Stimulated activated CD8-positive, alpha-beta memory T cell treated with anti-CD3 and anti-CD28 coated beads, Interleukin-4, amount 100 ng/mL, for 1 hour (primary cell): ENCODE data around the gene STARD3NL.

Experiments used
- DNase-seq, 2 donors: peaks; one replicate each; pipeline ENCODE4 v3.0.0-alpha.2; 2020; ENCODE audit warnings: low read depth in 2 of 2, low spot score in 1 of 2

STARD3NL gene

DNA sequence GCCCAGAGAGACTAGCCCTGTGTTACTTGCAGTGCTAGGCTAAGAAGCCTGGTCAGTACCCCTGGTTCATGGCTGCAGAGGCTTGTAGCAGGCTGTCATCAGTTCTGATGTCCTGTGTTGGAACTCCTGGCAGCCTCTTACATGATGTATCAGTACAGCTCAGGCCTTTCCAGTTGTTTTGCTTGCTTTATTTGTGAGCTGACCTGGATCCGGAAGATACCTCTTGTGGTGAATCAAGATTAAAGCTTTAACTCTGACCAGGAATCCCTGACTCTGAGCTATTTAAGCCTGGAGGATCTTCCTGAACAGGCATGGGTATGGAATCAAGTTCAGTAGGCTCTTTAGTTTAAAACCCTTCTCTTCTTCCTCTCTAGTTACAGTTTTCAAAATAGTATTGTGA, 4.4 kb downstream of the STARD3NL start:
- DNase-seq = no peak

DNA sequence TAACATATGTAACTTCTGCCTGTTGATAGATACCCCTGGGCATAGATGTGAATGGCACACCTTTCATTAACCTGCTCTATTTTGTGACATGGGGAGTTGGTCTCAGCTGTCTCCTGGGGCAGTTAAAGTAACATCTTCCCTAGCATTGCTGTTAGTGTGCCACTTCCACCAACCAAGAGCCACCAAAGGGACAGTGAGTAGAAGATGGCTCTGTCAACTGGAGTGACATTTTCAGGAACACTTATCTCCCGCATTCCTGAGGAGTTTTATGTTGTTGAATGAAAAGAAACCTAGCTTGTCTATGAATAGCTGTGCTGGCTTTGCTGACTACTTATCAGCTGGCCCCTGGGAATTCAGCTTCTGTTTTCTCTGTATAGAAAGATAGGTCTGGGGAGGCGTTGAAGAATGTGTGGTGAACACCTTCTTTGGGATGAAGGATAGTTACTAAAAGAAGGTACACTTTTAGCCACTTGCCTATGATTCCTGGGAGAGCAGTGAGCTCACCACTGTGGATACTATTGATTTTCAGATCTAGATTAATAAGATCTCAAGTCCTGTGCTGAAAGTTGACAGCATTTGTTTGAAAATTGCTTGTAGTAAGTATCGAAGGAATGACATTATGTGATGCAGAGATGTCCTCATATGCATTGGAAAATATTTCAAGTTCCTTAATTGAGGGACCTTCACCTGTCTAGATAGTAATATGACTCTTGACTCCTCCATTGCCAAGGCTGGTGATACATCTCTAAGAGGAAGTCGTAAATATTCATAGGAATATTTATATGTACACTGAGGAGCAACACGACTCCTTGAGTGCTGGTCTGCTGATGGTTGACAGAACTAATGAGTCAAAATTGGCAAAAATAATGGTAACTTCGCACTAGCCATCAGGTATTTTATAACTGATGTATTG, 7.6 kb downstream of the STARD3NL start:
- no peak for DNase-seq

DNA sequence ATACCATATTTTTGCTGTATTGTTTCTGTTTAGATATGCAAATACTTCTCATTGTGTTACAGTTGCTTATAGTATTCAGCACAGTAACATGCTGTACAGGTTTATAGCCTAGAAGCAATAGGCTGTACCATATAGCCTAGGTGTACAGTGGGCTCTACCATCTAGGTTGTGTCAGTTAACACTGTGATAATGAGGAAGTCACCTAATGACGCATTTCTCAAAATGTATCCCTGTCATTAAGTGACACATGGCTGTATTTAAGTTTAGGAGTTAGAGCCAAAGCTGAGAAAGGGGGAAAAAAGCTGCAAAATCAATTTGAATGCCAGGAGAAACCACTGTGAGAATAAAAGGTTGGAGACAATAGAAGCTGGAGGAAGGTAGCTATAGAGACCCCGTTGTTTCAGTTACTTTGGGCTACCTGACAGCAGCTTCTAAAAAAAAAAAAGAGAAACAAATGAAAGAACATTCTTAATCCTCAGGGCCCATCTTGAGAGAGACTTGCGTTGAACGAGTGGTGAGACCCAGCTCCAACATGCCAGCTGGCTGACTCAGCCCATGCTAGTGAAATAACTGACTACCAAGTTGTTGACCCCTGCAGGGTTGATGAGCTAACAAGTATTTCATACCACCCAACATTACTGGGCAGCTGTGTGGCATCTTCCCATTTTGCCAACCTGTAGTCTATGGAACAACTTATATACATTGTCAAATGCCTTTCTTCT, 8.7 kb downstream of the STARD3NL start:
- no peak for DNase-seq

DNA sequence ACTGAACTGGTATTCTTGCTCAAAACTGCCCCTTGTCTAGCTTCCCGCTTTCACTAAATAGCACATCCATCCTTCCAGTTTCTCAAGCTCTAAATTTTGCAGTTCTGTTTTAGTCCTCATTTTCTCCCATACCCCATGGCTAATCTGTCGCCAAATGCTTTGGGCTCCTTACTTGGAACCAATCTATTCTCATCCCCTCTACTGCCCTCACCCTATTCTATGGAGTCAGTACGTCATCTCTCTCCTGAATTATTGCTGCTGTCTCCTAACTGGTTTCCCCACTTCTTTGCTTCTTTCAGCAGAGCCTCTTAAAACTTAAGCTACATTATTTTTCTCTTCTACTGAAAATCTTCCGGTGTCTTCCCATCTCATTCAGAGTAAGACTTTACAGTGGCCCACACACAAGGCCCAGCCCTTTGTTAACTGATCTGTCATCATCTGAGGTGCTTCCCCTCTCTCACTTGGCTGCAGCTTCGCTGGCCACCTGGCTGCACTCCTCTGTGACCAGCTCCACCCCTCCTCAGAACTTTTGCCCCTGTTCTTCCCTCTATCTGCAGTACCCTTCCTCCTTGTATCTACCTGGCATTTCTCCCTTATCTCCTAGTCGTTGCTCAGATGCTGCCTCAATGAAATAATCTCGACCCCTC, 9.9 kb downstream of the STARD3NL start:
- no peak for DNase-seq

DNA sequence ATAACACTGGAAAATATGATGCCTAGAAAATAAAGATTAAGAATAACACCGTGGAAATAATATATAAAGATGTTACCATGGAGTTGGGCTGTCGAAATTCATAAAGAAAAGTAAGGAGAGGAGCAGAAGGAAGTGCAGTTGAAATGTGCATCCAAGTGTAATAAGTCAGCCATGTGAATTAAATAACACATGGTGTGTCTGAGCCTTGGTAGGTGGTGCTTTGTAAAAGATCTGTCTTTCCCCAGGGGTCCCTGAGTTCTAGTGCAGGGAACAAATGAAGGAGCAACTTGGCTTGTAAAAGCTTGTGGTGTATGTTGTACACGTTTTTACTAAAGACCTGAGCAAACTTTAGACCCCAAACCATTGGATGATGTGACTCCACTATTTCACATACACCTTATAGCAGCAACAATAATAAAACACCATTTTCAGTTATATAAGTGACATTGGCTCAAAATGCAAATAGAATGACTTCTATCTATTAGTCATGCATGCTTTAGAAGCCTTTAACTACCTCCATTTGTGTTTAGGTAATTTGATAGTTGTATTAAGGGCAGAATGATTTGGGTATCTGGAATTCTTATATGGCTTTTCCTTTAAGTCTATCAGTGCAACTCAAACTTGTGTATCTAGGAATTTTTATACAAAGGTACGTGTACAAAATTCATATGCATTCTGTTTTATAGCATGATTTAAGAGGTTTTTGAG, 11.3 kb downstream of the STARD3NL start:
- DNase-seq = no peak

DNA sequence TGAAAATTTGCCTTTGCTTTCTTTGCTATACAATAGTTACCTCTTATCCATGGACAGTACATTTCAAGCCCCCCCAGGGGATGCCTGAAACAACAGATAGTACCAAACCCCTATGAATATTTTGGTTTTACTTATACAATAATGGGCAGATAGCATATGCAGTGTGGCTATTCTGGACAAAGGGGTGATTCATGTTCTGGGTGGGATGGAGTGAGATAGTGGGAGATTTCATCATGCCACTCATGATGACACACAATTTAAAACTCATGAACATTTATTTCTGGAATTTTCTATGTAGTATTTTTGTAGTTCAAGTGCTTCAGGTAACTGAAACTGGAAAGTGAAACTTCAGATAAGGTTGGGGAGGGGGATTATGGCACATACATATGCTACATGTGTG, 12.0 kb downstream of the STARD3NL start:
- DNase-seq = no peak

DNA sequence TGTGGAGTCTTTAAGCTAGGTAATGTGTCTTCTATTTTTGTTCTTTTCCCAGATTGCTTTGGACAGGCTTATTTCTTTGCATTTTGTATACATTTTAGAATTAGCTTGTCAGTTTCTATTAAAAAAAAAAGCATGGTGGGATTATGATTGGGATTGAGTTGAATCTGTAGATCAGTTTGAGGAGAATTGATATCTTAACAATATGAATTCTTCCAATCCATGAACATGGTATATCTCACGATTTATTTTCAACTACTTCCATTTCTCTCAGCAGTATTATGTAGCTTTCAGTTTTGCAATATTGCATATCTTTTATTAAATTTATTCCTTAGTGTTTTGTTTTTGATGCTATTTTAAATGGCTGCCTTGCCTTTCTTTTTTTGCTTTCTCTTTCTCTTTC, 13.7 kb downstream of the STARD3NL start:
- DNase-seq = no peak

DNA sequence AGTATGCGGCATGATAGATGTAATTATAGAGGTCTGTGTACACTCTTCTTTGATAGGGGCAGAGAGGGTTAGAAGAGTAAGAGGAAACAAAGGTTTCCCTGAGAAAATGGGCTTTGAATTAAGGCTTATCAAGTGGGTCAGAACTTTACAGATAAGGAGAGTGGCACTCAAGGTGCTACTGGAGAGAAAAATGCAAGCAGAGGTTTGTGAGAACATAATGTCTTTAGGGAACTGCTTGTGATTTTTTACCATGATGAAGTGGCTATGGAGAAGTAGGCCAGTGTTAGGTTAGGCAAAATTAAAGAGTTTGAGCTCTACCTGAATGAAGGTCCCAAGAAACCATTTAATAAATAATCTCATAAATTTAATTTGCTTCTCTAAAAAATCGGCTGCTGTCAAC, 14.3 kb downstream of the STARD3NL start:
- DNase-seq = no peak

DNA sequence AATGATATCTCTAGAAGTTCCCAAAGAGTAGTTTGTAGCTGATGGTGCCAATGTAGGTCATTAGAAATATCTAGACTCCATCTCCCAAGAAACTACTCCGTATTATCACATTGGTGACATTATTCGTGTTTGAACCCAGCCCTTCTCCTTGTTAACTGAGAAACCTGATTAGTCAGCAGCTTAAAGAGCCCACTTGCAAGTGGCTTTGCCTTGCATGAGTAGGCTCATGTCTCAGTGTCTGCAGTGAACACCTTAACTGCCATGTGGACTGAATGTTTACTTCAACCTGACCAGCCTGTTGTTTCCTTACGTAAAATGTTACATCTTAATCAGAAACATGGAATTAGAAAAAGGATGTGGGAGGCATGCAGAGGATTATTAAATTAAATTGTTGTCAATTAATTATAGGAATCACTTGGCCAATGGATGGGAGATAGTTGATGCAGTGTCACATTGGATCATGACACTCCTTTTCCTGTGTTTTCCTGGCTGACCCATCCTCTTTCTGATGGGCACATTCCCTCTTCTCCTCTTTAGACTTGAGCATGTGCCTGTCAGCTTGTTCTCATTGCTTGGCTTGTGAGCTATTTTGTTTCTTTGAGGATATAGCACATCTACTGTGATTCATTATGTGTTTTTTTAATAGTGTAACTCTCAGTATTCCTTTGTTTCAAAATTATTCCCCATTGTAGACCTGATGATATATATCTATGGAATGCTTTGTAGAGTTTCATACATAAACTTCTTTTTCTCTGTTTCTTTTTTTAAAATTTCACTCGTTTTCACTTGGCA, 18.0 kb downstream of the STARD3NL start:
- DNase-seq = no peak

DNA sequence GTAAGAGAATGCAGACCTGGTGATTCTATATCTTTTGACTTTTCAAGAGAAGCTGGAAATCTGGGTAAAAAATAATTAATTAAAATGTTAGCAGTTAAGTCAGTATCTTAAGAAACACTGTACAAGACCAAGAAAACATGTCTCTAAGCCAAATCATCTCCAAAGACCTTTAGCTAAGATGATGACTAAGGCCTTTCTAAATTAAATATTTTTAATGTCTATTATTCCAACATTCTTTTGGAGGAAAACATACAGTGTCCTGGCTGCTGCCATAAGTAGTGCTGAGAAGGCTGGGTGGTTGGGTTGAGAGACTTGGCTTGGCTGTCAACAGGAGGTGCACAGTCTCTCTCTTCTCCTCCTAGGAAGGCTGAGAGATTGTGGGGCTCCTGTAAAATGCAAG, 20.3 kb downstream of the STARD3NL start:
- DNase-seq = no peak

DNA sequence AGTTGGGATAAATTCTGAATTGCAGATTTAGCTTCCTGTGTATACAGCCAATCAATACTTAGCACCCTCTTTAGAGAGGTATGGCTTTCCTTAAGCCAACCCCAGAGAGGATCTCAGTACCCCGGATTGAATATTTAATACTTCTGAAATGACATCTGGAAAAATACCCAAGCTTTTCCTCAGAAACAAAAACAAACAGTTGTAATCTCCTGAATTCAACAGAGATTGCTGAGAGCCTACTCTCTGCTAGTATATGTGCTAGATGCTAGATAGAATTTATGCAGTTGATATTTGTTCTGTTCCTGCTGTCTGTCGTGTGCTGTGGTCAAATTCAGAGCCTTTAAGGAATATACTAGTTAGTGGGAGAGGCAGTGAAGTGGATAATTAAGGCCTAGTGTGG, 21.1 kb downstream of the STARD3NL start:
- no peak for DNase-seq

DNA sequence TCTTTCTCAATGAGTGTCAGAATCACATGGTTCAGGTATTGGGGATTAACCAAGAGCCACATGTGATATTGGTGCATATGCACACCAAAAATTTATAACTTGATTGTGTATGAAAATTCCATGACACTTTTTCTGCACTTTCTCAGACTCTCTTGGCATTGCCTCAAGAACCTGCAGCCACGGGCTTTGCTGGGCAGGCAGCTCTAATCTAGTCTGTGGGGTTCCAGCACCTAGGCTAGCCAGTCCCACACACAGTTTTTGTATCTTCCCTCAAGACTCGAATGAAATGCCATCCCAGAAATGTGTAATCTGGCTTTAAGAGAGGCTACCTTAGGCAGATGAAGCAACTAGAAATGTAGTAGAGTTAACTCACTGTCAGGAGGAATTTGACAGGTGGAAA, 21.7 kb downstream of the STARD3NL start:
- no peak for DNase-seq

DNA sequence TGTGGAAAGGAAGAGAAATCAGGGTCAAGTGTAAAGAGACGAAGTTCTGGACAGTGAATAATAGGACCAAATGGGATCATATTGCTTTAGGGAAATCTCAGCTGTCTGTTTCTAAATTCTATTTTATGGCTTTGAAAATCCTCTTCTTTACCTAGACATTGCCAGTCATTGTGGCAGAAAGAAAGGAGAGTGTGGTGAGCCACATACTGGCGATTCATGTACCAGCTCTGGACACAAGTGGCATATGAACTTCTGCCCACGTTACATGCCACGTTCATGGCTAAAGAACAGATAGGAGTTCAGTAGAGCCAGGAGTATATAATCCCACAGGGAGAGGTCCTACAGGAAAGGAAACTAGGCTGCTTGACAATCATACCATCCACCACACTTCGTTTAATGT, 28.0 kb downstream of the STARD3NL start:
- DNase-seq = no peak

DNA sequence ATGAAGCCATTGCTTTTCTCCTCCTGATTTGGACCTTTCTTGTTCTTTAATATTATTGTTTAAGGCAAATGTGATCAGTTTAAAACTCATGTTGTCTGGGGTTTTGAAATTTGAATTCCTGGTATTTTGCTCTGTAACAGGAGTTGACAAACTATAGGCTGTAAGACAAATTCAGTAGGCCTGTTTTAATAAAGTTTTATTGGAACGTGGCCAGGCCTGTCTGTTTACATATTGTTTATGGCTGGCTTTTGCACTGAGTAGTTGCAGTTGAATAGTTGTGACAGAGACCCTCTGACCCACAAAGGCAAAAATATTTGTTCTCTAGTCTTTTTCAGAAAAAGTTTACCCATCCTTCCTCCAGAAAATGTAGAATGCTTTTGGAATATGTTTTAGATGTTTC, 29.8 kb downstream of the STARD3NL start:
- DNase-seq = no peak

DNA sequence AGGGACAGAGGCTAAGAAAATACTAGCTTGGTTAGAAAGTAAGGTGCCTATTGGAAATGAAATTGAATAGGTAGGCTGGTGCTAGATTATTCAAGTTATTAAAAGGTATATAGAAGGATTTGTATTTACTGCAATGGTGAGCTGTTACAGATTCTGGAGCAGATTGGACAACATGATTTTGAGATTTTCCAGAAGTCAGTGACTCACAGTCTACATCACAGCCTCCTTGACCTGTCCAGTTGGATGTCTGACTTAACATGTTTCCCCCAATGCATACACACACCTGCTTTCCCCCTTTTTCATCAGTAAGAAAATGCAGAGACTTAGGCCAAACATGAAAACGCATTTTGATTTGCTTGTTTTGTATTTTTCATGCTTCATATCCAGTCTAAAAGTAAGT, 33.4 kb downstream of the STARD3NL start:
- no peak for DNase-seq

DNA sequence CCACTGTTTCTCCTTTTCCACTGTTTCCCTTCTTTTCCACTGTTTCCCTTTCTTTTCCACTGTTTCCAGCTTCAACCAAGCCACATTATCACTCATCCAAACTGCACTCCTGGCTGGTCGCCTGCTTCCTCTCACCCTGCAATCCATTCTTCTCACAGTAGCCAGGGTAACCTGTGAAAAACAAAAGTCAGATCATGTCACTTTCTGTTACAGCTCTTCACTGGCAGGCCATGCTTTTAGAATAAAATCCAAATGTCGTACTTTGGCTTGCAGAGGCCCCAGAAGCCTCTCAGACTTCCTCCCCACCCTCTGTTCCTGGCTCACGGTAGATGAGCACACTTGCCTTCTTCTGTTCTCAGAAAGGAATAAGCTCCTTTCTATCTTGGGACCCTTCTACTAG, 33.9 kb downstream of the STARD3NL start:
- no peak for DNase-seq

DNA sequence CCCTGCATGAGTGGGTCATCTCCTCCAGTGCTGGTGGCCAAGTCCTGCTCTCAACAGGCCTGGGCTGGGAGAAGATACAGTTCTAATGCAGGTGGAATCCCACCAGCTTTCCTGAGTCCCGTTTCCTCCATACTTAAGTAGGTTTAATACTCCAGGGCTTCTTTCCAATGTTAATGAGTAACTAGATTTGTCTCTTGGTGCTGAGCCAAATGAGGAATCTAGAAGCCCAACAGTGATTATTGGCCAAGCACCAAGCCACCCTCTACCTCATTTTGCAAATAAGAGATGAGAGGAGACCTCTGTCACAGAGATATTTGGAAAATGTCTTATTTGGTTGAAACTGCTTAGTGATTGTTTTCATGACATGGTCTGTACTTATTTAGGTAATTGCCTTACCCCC, 37.1 kb downstream of the STARD3NL start:
- DNase-seq = no peak

DNA sequence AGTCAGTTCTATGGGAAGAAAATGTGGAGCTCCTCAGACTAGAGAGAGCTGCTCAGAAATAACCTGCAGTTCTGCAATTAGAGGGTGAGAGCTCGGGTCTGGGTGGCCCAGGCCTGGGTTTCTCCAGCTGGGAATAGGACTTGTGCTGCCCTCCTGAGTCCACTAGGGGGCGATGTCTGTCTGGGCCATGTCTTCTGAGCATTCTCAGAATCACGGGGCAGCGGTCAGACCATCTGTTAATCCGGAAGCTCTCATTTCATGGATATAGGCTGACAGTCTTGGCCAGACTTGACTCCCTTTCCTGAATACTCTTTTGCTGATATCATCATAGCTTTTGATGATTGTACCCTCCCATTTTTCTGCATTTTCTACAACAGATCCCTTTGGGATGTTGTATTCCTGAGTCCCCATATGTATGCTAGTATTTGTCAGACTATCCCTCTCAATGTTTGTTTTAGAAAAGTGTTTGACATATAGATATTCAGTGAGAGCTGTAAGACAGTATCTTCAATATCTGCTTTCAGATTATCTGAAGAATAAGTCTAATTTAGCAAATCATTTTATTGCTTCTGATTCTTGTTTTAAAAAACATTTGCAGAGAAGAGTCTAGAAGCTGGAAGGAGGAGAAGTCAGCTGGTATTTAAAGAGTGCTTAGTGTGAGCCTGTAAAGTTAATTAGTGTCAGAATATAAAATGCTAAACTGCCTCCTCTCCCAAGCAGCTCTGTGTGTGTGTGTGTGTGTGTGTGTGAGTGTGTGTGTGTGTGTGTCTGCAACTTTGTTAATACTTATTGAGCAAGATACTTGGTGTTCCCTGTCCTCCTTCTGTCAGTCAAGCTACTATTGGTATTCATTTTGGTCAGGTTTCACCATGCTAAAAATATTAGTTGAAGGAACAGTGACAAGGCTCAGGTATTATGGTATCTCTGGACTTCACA, 38.0 kb downstream of the STARD3NL start:
- DNase-seq = peak; percentile 49 to 59

DNA sequence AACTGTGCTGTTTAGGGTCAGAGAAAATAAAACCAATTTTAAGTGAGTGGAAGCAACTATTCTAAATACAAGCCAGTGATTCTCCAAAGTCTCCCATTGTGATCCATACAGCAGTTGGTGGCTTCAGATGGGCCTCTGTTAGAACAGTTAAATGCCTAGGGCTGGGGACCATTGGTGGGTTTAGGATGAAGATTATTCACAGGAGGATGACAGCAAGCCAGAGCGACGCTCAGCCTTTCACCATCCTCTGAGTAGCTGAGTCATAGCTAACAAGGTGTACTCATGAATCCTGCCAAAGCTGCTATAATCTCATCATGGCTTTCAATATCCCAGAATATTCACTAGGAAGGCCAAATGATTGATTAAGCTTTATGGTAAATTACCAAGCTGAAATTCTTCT, 39.6 kb downstream of the STARD3NL start:
- no peak for DNase-seq

DNA sequence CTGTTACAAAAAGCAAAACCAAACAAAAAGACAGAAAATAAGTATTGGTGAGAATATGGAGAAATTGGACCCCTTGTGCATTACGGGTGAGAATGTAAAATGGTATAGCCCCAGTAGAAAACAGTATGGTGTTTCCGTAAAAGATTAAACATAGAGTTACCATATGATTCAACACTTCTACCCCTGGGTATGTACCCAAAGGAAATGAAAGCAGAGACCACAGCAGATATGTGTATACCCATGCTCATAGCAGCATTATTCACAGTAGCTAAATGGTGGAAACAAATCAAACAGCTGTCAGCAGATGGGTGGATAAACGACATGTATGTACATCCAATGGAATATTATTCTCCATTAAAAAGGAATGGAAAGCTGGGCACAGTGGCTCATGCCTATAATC, 42.4 kb downstream of the STARD3NL start:
- no peak for DNase-seq
